Measurements from ENCODE around the gene DPH7.
"Not testable (repeated sequence)": the region's sequence is repeated elsewhere in the genome, so short reads cannot be mapped to it uniquely, and the experiment has no call there.

DPH7 gene

GRCh38 chr9:137522746-137523455 is 55.8 kb downstream of the DPH7 start:
- no peak for DNase-seq (ENCODE audit: extremely low spot score)
- ChIA-PET CTCF (interaction anchor here (1.2 kb wide), 1 partner anchor 14 kb away, joined by 5 read pairs; no protein-coding TSS in a partner anchor), POLR2A (no interaction called here)
- TF ChIP-seq, protein P1, sequence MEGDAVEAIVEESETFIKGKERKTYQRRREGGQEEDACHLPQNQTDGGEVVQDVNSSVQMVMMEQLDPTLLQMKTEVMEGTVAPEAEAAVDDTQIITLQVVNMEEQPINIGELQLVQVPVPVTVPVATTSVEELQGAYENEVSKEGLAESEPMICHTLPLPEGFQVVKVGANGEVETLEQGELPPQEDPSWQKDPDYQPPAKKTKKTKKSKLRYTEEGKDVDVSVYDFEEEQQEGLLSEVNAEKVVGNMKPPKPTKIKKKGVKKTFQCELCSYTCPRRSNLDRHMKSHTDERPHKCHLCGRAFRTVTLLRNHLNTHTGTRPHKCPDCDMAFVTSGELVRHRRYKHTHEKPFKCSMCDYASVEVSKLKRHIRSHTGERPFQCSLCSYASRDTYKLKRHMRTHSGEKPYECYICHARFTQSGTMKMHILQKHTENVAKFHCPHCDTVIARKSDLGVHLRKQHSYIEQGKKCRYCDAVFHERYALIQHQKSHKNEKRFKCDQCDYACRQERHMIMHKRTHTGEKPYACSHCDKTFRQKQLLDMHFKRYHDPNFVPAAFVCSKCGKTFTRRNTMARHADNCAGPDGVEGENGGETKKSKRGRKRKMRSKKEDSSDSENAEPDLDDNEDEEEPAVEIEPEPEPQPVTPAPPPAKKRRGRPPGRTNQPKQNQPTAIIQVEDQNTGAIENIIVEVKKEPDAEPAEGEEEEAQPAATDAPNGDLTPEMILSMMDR (IDR thresholded peaks at IDR 0.05; ENCODE audit: control extremely low read depth, extremely low read depth, low read depth, missing control alignments) = no peak

DNA sequence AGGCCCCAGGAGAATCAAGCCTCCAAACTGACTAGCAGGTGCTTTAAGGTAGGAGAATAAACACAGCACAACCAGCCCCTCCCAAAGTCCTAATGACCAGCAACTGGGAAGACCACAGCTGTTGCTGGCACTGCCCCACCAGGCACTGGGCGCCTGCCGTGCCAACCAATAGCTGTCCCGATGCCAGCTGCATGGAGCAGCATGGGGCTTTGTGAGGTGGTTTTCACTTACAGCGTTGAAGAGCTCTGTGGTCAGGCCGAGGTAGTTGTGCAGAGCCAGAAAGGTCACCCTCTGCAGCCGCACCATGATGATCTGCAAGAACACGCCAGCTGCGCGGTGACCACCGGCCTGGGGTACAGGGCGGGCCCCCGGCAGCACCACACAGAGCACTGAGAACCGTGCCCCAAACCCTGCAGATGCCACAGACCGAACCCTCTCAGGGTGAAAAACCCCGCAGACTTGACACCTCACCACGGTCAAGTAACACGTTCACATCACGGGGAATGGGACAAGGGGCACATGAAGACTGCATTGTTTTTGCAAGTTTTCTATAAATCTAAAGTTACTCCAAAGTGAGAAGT is 57.2 kb downstream of the DPH7 start:
- ChIA-PET CTCF (interaction anchor here (0.8 kb wide), 1 partner anchor 14 kb away, joined by 3 read pairs; no protein-coding TSS in a partner anchor), POLR2A (no interaction called here)
- no peak for DNase-seq (ENCODE audit: extremely low spot score)
- TF ChIP-seq, protein P1 (IDR thresholded peaks at IDR 0.05; ENCODE audit: control extremely low read depth, extremely low read depth, low read depth, missing control alignments) = no peak

DNA sequence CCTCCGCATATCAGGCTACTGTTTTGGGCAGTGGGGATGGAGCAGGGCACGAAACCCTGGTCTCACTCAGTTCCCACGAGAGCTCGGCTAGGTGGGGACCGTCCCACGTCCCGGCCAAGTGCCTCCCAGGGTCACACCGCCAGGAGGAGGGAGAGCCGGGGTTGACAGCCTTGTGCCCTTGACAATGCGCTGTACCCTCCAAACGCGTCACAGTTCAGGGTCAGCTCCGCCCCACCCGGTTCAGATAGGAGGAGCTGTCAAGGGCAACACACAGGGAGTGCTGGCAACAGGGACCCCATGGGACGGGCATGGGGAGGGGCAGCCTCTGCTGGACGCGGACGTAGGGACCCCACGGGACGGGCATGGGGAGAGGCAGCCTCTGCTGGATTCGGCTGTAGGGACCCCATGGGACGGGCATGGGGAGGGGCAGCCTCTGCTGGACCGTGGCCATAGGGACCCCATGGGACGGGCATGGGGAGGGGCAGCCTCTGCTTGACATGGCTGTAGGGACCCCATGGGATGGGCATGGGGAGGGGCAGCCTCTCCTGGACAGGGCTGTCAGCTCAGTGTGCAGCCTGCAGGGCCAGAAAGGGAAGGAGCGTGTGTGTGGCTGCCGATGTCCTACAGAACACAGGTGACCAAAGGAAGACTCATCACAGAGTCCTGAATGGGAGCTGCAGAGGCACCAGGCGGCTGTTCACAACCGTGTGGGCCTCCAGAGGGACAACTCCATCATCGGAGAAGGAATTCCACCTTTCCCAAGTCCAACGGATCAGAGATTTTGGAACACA is 57.9 kb downstream of the DPH7 start:
- TF ChIP-seq, protein P1 (IDR thresholded peaks at IDR 0.05; ENCODE audit: control extremely low read depth, extremely low read depth, low read depth, missing control alignments) = no peak
- ChIA-PET CTCF (interaction anchor here (0.8 to 1.2 kb wide), 2 partner anchors 14 to 234 kb away, joined by 3 to 4 read pairs; no protein-coding TSS in a partner anchor), POLR2A (no interaction called here)
- DNase-seq (ENCODE audit: extremely low spot score) = no peak

DNA sequence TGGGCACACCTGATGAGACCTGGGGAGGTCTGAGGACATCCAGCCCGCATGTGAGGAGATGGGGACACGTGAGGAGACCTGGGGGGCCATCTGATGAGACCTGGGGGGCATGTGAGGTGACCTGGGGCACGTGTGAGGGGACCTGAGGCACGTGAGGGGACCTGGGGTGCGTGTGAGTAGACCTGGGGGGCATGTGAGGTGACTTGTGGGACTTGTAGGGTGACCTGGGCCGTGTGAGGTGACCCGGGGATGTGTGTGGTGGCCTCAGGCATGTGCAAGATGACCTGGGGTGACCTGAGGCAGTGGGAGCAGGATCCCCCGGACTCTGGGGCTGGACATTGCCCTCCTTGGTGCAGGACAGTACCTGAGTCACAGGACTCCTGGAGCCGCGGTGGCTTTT is 59.2 kb downstream of the DPH7 start:
- ChIA-PET CTCF (no interaction called here), POLR2A (no interaction called here)
- TF ChIP-seq, protein P1 (IDR thresholded peaks at IDR 0.05; ENCODE audit: control extremely low read depth, extremely low read depth, low read depth, missing control alignments) = no peak
- no peak for DNase-seq (ENCODE audit: extremely low spot score)

GRCh38 chr9:137518661-137519459 is 59.9 kb downstream of the DPH7 start:
- CTCF ChIA-PET = not testable (repeated sequence)

DNA sequence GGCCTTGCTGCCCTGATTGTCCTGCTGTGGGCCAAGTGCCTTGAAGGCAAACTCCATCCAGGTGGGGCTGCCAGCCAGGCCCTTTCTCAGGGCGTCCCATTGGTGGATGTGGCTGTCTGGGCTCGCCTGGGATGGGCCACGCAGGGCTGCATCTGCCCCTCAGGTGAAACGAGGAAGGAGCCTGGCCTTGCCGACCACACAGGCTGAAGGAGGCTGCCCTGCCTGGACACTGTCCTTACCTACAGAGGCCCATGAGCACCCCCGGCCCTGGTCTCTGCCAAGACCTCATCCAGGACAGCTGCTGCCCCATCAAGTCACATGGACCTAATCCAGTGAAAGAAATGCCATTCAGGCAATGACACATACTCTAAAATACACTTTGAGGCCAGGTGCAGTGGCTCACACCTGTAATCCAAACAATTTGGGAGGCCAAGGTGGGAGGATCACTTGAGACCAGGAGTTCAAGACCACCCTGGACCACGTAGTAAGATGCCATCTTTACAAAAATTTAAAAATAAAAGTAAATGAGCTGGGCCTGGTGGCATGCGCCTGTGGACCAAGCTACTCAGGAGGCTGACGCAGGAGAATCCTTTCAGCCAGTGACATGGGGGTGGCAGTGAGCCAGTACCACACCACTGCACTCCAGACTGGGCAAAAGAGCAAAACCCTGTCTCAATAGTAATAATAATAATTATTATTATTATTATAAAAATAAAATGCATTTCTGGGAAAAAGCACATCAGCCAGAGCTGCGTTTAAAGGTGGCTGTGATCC is 62.4 kb downstream of the DPH7 start:
- TF ChIP-seq, protein P1 (IDR thresholded peaks at IDR 0.05; ENCODE audit: control extremely low read depth, extremely low read depth, low read depth, missing control alignments) = no peak
- ChIA-PET POLR2A (no interaction called here), CTCF (interaction anchor here (0.8 kb wide), 1 partner anchor 11 kb away, joined by 3 read pairs; no protein-coding TSS in a partner anchor)
- no peak for DNase-seq (ENCODE audit: extremely low spot score)

More at GRCh38 chr9:137518661-137519459, 59.9 kb downstream of the DPH7 start:
- DNase-seq (ENCODE audit: extremely low spot score); POLR2A ChIA-PET: not testable (repeated sequence)
